Hepatocyte (in vitro differentiated cells): Measurements from ENCODE around the gene CD74.

ENCODE experiments used
- EZH2 ChIP-seq: fragments of 200-600 bp; sonication (generic); IDR thresholded peaks from 2 replicates; pipeline ENCODE4 v1.6.1; 2016; ENCODE audit warnings: antibody characterized with exemption, mild to moderate bottlenecking, borderline replicate concordance
- TF ChIP-seq, protein P1 (sequence below): fragments of 200-600 bp; sonication (generic); IDR thresholded peaks from 2 replicates; pipeline ENCODE4 v1.5.1; 2016; ENCODE audit warnings: antibody characterized with exemption, mild to moderate bottlenecking; ENCODE audit not compliant: poor library complexity

DNA sequence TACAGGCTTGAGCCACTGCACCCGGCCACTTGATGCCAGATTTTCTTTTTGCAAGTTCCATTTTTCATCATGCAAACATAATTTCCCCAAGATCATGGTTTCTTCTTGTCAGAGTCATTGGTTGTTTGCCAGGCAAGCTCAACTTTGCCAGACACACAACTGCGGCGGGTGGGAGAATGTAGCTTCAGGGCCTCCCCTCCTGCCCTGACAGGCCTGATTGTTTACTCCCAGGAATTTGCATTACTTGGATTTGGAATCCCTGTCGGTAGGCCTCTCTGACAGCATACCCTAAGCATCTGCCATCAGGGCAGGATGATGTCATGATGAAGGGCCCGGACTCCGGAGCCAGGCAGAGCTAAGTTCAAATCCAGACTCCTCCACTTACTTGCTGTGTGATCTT lies 21.8 kb upstream of the CD74 start:
- TF ChIP-seq, protein P1, sequence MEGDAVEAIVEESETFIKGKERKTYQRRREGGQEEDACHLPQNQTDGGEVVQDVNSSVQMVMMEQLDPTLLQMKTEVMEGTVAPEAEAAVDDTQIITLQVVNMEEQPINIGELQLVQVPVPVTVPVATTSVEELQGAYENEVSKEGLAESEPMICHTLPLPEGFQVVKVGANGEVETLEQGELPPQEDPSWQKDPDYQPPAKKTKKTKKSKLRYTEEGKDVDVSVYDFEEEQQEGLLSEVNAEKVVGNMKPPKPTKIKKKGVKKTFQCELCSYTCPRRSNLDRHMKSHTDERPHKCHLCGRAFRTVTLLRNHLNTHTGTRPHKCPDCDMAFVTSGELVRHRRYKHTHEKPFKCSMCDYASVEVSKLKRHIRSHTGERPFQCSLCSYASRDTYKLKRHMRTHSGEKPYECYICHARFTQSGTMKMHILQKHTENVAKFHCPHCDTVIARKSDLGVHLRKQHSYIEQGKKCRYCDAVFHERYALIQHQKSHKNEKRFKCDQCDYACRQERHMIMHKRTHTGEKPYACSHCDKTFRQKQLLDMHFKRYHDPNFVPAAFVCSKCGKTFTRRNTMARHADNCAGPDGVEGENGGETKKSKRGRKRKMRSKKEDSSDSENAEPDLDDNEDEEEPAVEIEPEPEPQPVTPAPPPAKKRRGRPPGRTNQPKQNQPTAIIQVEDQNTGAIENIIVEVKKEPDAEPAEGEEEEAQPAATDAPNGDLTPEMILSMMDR = no peak
- TF ChIP-seq EZH2 = no peak
